Measurements from ENCODE around the gene CD300C. TPM values are rescaled to one million over a fixed set of nuclear protein-coding genes. Genes with fewer than 3 reads are reported as not detected.

CD300C gene
- total RNA-seq, 1 donor from 2014 or later, result 1.2 TPM

DNA sequence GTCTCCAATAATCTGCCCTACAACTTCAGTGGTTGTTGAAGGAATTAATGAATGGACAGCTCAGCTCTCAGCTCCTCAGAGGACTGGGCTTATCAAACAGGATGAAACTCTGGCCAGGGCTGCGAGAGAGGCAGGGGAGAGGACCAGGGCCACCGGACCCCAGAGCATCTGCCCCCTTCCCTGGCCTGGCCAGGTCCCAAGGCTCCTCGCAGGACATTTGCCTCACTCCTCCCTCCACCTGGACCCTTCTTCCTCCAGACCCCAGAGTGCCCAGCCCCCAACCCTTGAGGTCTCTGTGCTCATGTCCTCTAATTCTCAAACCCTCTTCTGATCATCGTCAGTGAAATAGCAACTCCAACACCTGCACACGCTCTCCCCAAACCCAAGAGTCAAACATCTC lies 3.7 kb downstream of the CD300C start:
- intact Hi-C loops (cut with DNase I), result no loop called here
- no peak for ATAC-seq
- peak; percentile 22 for DNase-seq (ENCODE audit: missing footprints)

- DNase-seq (ENCODE audit: missing footprints), result peak; percentile 41
- intact Hi-C loops (cut with DNase I), result no loop called here
- no peak for ATAC-seq
Observed at GRCh38 chr17:74541176-74542111, 4.5 kb downstream of the CD300C start.

- DNase-seq (ENCODE audit: missing footprints) (peak; percentile 6), ATAC-seq (no peak)
- intact Hi-C loops (cut with DNase I), result no loop called here
Observed at GRCh38 chr17:74539281-74539820, 6.6 kb downstream of the CD300C start.

GRCh38 chr17:74536890-74537289 lies 9.0 kb downstream of the CD300C start:
- intact Hi-C loops (cut with DNase I), result no loop called here
- DNase-seq (ENCODE audit: missing footprints) (no peak), ATAC-seq (no peak)

GRCh38 chr17:74532115-74532514 lies 13.8 kb downstream of the CD300C start:
- ATAC-seq (peak; percentile 76), DNase-seq (ENCODE audit: missing footprints) (peak; percentile 83)
- intact Hi-C loops (cut with DNase I), result no loop called here

DNA sequence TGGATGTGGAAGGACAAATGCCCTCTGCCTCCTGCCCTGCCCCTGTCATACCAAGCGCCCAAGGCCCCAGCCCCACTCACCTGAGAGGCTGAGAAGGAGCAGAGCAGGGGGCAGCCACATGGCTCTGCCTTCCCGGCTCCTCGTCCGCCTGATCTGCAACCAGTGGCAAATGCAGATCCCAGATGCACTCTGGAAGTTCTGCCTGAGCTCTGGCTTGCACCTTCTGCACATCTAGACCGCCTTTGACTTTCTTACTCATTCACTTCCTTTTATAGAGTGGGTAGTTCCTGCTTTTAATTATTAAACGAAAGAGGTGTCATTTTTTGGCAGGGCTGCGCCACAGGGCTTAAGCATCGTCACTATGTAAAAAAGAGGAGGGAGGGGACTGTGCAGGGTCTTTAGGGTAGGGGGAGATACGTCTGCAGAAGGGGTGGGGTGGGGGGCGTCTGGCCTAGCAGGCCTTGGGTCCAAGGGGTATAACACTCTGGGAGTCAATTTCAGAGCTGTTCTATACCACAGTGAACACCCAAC lies 14.6 kb downstream of the CD300C start, which contains the start of gene CD300LB:
Gene CD300LB (minus strand): TSS at position 245 of the 531 bp plus-strand sequence. CDS start 125 bp downstream, at position 120.
- ATAC-seq (peak; percentile 29), DNase-seq (ENCODE audit: missing footprints) (peak; percentile 41)
- intact Hi-C loops (cut with DNase I), result no loop called here

DNA sequence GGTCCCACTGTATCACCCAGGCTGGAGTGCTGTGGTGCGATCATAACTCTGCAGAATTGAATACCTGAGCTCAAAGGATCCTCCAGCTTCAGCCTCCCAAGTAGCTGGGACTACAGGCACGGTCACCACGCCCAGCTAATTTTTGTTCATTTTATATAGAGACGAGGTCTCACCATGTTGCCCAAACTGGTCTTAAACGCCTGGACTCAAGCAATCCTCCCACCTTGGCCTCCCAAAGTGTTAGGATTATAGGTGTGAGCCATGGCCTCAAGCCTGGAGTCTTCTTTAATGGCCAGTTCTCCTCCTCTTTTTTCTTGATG lies 15.1 kb downstream of the CD300C start:
- no peak for ATAC-seq
- intact Hi-C loops (cut with DNase I), result no loop called here
- DNase-seq (ENCODE audit: missing footprints), result peak; percentile 4

DNA sequence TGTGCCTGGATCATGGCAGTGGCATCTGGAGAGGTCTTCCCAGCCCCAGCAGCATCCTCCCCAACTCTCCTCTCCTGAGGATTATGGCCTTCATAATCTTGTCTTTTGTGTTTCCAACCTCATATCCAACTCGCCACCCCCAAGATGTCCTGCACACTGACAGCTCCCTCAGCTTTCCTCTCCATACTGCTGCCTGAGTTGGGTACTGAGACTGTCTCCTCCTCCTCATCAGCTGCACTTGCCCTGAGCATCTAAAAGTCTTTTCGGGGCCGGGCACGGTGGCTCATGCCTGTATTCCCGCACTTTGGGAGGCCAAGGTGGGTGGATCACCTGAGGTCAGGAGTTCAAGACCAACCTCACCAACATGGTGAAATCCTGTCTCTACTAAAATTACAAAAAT lies 16.7 kb downstream of the CD300C start:
- DNase-seq (ENCODE audit: missing footprints) (peak; percentile 26), ATAC-seq (no peak)
- intact Hi-C loops (cut with DNase I), result no loop called here

DNA sequence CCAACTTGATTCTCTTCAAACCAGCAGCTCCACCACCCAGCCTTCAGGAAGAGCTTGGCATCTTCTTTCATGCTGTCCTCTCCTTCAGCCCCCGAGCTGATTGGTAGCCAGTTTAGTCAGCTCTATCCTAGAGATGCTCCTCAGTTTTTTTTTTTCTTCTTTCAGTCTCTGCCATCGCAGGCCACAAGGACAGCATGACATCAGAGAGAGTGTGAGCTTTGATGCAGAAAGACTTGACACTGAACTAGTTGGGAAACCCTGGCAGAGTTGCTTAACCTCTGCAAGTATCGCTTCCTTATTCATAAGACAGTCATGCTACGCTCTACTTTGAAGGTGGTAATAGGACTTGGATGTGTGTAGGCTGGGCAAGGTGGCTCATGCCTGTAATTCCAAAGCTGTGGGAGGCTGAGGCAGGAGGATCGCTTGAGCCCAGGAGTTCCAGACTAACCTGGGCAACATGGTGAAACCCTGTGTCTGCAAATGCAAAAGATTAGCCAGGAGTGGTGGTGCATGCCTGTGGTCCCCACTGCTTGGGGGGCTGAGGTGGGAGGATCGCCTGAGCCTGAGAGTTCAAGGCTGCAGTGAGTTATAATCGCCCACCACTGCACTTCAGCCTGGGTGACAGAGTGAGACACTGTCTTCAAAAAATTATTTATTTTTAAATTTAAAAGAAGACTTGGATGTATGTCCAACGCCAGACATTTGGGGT lies 17.3 kb downstream of the CD300C start:
- intact Hi-C loops (cut with DNase I), result no loop called here
- ATAC-seq (no peak), DNase-seq (ENCODE audit: missing footprints) (peak; percentile 67)

- DNase-seq (ENCODE audit: missing footprints) (peak; percentile 22), ATAC-seq (no peak)
- intact Hi-C loops (cut with DNase I), result no loop called here
Observed at GRCh38 chr17:74527756-74528155, 18.2 kb downstream of the CD300C start.

GRCh38 chr17:74527081-74527480 lies 18.8 kb downstream of the CD300C start:
- intact Hi-C loops (cut with DNase I), result no loop called here
- ATAC-seq (no peak), DNase-seq (ENCODE audit: missing footprints) (peak; percentile 37)

DNA sequence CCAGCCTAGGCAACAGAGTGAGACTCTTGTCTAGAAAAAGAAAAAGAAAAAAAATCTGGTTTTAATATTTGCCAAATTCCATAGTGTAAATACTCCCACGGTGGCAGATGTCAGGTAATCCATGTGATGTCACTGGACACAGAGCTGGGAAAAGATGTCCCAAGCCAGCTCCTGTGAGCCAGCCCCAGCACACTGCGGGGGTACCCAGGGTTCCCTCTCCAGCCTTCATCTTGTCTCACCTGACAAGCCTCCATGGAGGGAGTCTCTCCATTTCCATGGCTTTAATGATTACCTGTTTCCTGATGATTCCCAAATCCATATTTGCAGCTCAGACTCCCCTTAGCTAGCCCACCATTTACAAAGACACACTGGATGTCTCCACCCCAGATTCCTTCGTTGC lies 19.2 kb downstream of the CD300C start:
- ATAC-seq, result no peak
- intact Hi-C loops (cut with DNase I), result no loop called here
- no peak for DNase-seq (ENCODE audit: missing footprints)

DNA sequence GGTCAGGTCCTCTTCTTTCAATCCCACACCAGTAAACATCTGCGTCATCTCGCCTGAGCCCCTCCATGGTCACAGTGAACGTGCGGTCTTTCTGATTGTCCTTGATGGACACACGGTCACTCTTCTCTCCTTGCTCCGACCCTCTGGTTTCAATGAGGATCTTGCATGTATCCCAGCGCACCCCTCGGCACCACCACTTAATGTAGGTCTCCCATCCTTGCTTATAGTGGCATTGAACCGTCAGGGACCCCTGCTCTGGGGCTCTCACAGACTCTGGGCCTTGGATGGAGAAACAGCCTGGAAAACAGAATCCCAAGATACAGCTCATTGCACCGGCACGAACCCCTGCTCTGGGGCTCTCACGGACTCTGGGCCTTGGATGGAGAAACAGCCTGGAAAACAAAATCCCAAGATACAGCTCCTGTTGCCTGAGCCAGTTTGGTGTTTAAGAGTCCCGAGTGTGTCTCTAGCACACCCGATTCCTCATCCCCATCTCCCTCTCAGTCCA lies 20.1 kb downstream of the CD300C start:
- intact Hi-C loops (cut with DNase I), result no loop called here
- no peak for ATAC-seq
- peak; percentile 13 for DNase-seq (ENCODE audit: missing footprints)

- no peak for DNase-seq (ENCODE audit: missing footprints)
- intact Hi-C loops (cut with DNase I), result no loop called here
- ATAC-seq, result no peak
Observed at GRCh38 chr17:74525465-74525725, 20.5 kb downstream of the CD300C start.

DNA sequence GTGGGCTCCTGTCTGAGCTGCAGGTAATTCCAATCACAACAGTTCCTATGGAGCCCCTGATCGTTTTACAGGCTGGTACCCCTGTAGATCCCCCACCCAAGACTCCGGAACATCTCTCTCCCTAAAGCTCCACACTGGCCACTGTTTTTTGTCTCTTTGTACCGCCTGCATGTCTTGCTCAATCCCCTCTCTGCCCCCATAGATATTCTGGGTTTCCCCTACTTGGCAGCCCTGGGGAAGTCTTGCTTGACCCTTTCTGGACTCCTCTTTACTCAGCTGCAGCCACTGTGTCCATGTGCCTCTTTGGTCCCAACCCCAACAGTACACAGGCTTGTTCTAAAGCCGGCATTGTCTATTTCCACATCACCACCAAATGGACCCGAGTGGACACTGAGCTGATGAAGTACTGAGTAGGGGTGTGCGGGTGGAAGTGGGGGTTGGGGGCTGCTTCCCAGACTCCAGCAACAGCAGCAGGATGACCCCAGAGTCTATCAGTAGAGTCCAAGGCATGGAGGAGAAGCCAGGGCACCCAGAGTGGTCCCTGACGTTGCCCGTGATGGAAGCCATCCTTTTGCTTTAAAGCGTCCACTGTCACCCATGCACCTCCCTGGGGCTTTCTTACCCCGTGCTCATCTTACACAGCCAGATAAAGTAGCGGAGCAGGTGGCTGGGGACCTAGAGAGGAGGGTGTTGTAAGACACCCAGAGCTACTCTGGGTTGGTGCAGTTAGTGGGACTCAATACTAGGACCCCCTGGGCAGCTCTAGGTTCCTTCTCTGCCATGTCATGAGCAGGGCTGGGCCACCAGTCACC lies 21.1 kb downstream of the CD300C start:
- ATAC-seq (no peak), DNase-seq (ENCODE audit: missing footprints) (no peak)
- intact Hi-C loops (cut with DNase I), result no loop called here

DNA sequence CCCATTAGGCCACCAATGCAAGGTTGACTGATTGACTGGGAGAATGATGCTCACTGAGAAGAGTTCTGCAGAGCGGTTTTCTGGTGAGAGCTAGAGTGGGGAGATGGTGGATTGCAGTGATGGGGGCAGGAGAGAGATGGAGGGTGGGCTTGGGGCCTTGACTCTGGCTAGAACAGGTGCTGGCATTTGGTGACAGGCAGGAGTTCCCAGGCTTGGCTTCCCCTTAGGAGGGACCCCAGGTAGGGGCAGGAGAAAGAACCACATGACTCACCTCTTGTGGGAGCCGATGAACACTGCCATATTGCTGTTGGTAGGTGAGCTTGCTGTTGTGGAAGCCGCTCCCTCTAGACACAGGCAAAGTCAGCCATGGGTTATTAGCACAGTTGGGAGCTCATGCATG lies 22.6 kb downstream of the CD300C start:
- ATAC-seq (no peak), DNase-seq (ENCODE audit: missing footprints) (no peak)
- intact Hi-C loops (cut with DNase I), result no loop called here

DNA sequence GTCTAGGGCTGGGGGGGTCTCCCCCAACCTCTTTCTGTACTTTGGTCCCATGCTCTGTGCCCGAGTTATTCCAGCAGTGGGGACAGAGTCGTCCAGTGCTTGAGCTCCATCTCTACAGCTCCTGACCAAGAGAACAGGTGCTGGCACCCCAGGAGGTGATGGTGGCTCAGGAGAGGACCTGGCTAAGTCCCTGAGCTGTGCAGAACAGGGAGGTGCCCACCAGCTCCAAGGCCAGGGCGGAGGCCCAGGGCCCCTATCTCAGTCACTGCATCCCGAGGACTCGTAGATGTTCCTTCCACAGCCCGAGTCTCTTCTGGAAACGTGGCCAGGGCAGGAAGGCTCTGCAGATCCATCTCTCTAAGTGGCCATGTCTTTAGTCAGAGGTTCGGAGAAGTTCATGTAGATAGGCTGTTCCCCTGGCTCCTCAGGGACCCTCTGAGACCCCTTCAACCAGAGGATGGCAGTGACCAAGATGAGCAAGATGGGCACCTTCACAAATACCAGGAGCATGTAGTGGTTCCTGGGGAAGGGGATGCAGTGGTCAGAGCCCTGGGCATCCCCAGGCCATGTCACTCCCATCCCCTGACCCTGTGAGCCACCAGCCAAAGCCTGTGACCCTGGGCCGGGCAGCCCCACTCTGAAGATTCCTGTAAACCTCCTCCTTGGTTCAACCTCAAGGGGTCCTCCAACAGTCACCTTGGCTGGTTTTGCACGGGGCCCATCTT lies 23.4 kb downstream of the CD300C start:
- ATAC-seq (no peak), DNase-seq (ENCODE audit: missing footprints) (no peak)
- intact Hi-C loops (cut with DNase I), result no loop called here

GRCh38 chr17:74521701-74522201 lies 24.2 kb downstream of the CD300C start:
- no peak for DNase-seq (ENCODE audit: missing footprints)
- peak; percentile 33 for ATAC-seq
- intact Hi-C loops (cut with DNase I), result no loop called here
